Mesothelial cell of epicardium (in vitro differentiated cells): Measurements from ENCODE around the gene TSACC. TPM values are rescaled to one million over a fixed set of nuclear protein-coding genes. Genes with fewer than 3 reads are reported as not detected.

ENCODE experiments used
- DNase-seq, 2 experiments: peaks; one replicate each; pipeline ENCODE4 v3.0.0; 2021; ENCODE audit warnings: low spot score in 2 of 2; ENCODE audit not compliant: unreplicated experiment in 2 of 2
- H3K27ac Mint-ChIP-seq: 2 replicates; pipeline ENCODE4 v1.8.0; 2021; ENCODE audit warnings: mixed read lengths
- H3K27me3 Mint-ChIP-seq: 2 replicates; pipeline ENCODE4 v1.8.0; 2021; ENCODE audit warnings: low read depth, mixed read lengths
- H3K36me3 Mint-ChIP-seq: 2 replicates; pipeline ENCODE4 v1.8.0; 2021; ENCODE audit warnings: mixed read lengths
- H3K4me1 Mint-ChIP-seq: 2 replicates; pipeline ENCODE4 v1.8.0; 2021; ENCODE audit warnings: mixed read lengths
- H3K4me3 Mint-ChIP-seq: 2 replicates; pipeline ENCODE4 v1.8.0; 2021; ENCODE audit warnings: mild to moderate bottlenecking, moderate library complexity, mixed read lengths
- H3K9me3 Mint-ChIP-seq: 2 replicates; pipeline ENCODE4 v1.8.0; 2021; ENCODE audit warnings: mixed read lengths
- total RNA-seq: library from RNA; stranded (reverse); gene quantifications from 3 replicates; pipeline ENCODE4 v1.2.1, GENCODE V29; 2021
- TF ChIP-seq, protein P1 (sequence below): fragments of 200-600 bp; sonication (generic); IDR thresholded peaks from one replicate; pipeline ENCODE4 v1.5.0; 2021; ENCODE audit warnings: antibody characterized with exemption; ENCODE audit not compliant: unreplicated experiment

The TSACC gene
- total RNA-seq, 1 donor from 2014 or later: not detected

DNA sequence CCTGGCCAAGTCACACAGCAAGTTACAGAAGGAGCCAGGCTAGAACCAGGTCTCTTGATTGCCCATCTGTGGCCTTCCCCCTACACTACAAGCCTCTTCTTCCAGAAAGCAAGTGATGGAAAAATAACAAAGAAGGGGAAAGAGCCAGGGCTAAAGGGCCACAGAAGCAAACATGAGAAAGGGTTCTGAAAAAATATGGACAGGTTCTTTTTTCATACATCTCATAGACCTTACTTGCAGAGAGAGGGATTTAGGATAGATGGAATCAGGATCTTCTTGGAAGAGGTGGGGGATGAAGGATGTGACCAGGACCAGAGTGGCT, 33.9 kb downstream of the TSACC start:
- peaks cover 22% of the 10 kb centered on the region for H3K4me1 Mint-ChIP-seq
- TF ChIP-seq, protein P1, sequence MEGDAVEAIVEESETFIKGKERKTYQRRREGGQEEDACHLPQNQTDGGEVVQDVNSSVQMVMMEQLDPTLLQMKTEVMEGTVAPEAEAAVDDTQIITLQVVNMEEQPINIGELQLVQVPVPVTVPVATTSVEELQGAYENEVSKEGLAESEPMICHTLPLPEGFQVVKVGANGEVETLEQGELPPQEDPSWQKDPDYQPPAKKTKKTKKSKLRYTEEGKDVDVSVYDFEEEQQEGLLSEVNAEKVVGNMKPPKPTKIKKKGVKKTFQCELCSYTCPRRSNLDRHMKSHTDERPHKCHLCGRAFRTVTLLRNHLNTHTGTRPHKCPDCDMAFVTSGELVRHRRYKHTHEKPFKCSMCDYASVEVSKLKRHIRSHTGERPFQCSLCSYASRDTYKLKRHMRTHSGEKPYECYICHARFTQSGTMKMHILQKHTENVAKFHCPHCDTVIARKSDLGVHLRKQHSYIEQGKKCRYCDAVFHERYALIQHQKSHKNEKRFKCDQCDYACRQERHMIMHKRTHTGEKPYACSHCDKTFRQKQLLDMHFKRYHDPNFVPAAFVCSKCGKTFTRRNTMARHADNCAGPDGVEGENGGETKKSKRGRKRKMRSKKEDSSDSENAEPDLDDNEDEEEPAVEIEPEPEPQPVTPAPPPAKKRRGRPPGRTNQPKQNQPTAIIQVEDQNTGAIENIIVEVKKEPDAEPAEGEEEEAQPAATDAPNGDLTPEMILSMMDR: no peak
- no peak overlapping the region for H3K27ac Mint-ChIP-seq
- DNase-seq: no peak
- H3K9me3 Mint-ChIP-seq: no peaks in the 10 kb centered on the region
- H3K4me3 Mint-ChIP-seq: no peak overlapping the region
- no peaks in the 10 kb centered on the region for H3K36me3 Mint-ChIP-seq
- peaks cover 13% of the 10 kb centered on the region for H3K27me3 Mint-ChIP-seq

DNA sequence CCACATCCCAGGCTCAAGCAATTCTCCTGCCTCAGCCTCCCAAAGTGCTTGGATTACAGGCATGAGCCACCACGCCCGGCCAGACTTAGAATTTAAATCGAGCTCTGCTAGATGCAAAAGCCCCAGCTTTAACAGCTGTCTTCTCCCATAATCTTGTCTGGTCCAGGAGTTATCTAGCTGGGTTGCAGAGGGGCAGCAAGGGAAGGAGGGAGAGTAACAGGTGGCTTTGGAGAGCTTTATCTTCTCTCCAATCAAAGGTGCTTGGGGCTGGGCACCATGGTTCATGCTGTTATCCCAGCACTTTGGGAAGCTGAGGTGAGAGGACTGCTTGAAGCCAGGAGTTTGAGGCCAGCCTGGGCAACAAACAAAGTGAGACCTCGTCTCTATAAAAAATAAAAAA, 34.5 kb downstream of the TSACC start:
- H3K4me1 Mint-ChIP-seq: peaks cover 15% of the 10 kb centered on the region
- TF ChIP-seq, protein P1: no peak
- H3K27me3 Mint-ChIP-seq: peaks cover 13% of the 10 kb centered on the region

DNA sequence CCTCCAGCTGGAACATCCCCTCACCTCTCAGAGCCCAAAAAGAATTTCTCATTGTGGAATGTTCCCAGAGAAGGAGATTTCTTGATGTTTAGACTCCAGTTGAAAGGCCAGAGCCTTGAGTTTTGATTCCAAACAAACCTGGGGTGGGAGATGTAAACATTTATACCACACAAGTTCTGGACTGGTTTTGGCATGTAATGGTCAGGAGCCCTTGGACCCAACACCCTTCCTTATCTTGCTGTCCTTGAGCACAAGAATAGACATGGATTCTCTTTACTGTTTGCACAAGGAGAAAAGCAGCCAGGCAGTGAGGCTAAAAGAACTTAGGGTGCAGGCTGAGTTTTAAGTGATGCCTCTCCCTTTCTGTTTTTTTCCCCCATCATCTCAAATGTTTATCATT, 35.2 kb downstream of the TSACC start:
- Mint-ChIP-seq H3K36me3 (no peaks in the 10 kb centered on the region), H3K4me3 (no peak overlapping the region), H3K27me3 (peaks cover 13% of the 10 kb centered on the region), H3K27ac (no peak overlapping the region), H3K9me3 (no peaks in the 10 kb centered on the region), H3K4me1 (peaks cover 10% of the 10 kb centered on the region)
- no peak for DNase-seq
- TF ChIP-seq, protein P1: no peak

More for the DNA sequence above, 34.5 kb downstream of the TSACC start:
- no peaks in the 10 kb centered on the region for H3K9me3 Mint-ChIP-seq
- no peak for DNase-seq
- H3K27ac Mint-ChIP-seq: no peak overlapping the region
- no peaks in the 10 kb centered on the region for H3K36me3 Mint-ChIP-seq
- no peak overlapping the region for H3K4me3 Mint-ChIP-seq

DNA sequence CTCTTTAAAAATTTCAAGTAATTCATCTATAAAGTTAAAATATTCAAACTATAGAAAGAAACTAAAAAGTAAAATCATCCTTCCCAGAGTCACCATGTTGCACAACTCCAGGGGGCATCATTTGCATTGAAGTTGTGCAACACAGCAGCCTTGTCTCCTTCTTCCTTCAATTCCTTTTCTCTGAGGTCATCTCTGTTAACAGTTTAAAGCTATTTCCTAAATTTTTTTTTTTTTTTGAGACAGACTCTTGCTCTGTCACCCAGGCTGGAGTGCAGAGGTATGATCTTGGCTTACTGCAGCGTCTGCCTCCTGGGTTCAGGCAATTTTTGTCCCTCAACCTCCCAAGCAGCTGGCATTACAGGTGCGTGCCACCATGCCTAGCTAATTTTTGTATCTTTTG, 37.8 kb downstream of the TSACC start:
- TF ChIP-seq, protein P1: no peak
- Mint-ChIP-seq H3K4me3 (no peak overlapping the region), H3K27ac (no peak overlapping the region), H3K9me3 (no peaks in the 10 kb centered on the region), H3K4me1 (peaks cover 5% of the 10 kb centered on the region), H3K27me3 (peaks cover 6% of the 10 kb centered on the region), H3K36me3 (no peaks in the 10 kb centered on the region)
- no peak for DNase-seq

DNA sequence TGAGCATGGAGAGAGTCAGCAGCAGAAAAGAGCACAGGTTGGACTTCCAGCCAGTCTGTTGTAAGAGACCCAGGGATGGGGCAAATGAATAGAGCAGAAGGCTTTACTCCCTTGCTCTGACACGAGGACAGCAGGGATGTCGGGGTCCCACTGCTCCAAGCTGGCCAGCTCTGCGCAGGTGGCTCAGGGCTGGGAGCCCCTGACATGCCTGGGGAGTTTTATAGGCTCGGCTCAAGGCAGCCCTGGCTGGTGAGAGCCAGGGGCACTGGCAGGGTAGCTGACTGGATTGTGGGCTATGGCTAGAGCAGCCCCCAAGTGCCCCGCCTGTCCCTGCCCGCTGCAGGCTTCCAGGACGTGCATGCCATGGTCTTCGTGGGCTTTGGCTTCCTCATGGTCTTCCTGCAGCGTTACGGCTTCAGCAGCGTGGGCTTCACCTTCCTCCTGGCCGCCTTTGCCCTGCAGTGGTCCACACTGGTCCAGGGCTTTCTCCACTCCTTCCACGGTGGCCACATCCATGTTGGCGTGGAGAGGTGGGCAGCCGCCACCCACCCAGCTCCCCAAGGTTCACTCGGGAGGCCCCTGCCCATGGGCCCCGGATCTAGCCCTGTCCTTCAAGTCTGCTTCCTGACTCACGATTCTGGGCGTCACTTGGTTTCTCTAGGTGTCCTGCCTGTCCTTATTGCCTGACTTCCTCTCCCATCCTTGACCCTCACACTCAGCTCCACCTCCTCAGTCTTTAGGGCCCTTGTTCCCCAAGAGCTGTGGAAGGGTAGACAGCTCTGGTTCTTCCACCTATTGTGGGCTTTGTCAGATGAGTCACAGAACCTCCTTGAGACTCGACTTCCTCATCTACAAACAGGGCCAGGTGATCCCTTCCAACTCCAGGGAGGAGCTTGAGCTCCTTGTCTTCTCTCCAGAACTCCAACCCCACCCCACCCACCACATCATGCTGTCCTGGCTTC, 38.9 kb downstream of the TSACC start:
- H3K9me3 Mint-ChIP-seq: no peaks in the 10 kb centered on the region
- no peak overlapping the region for H3K4me3 Mint-ChIP-seq
- H3K36me3 Mint-ChIP-seq: no peaks in the 10 kb centered on the region
- H3K4me1 Mint-ChIP-seq: no peaks in the 10 kb centered on the region
- H3K27me3 Mint-ChIP-seq: peaks cover 5% of the 10 kb centered on the region
- no peak for DNase-seq
- H3K27ac Mint-ChIP-seq: no peak overlapping the region
- TF ChIP-seq, protein P1: no peak
